ENCODE results near the gene ERCC5.

DNA sequence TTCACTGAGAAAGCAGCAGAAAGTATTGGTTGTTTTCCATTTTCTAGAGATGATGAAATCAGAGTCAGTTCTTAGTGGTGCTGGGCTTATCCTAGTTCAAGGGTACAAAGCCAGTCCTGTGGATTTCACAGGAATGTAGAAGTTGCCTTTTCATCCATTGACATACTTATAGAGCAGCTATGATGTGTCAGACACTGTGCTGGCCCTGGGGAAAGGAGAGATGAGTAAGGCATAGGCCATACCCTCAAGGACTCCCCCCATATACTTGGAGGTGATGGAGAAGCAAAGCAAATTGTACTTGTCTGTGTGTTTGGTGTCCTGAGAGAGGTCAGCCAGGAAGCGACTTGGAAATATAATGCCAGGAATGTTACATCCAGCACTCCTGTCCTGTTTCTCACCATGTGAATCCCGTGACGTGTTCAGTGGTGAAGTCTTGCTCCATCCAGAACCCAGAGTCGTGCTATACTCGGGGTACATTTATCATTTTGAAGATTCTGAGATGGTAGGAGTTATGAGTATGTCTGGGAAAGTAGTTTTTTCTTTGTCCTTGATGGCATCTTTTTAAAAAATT lies 22.6 kb downstream of the ERCC5 start:
- TF ChIP-seq, protein P1, sequence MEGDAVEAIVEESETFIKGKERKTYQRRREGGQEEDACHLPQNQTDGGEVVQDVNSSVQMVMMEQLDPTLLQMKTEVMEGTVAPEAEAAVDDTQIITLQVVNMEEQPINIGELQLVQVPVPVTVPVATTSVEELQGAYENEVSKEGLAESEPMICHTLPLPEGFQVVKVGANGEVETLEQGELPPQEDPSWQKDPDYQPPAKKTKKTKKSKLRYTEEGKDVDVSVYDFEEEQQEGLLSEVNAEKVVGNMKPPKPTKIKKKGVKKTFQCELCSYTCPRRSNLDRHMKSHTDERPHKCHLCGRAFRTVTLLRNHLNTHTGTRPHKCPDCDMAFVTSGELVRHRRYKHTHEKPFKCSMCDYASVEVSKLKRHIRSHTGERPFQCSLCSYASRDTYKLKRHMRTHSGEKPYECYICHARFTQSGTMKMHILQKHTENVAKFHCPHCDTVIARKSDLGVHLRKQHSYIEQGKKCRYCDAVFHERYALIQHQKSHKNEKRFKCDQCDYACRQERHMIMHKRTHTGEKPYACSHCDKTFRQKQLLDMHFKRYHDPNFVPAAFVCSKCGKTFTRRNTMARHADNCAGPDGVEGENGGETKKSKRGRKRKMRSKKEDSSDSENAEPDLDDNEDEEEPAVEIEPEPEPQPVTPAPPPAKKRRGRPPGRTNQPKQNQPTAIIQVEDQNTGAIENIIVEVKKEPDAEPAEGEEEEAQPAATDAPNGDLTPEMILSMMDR (IDR thresholded peaks at IDR 0.05), result no peak
- no peak for TF ChIP-seq POLR2A (IDR thresholded peaks at IDR 0.05)
